Activated CD4-positive, alpha-beta T cell treated with anti-CD3 and anti-CD28 coated beads, Interleukin-2, amount 50 U/mL, for 24 hours (primary cell): Measurements from ENCODE around the gene CAMKMT.
"Not testable (repeated sequence)": the region's sequence is repeated elsewhere in the genome, so short reads cannot be mapped to it uniquely, and the experiment has no call there.

Experiments
- DNase-seq, 2 donors: peaks; one replicate each; pipeline ENCODE4 v3.0.0-alpha.2; 2020; ENCODE audit warnings: low read depth in 1 of 2, low spot score in 1 of 2

The CAMKMT gene

DNA sequence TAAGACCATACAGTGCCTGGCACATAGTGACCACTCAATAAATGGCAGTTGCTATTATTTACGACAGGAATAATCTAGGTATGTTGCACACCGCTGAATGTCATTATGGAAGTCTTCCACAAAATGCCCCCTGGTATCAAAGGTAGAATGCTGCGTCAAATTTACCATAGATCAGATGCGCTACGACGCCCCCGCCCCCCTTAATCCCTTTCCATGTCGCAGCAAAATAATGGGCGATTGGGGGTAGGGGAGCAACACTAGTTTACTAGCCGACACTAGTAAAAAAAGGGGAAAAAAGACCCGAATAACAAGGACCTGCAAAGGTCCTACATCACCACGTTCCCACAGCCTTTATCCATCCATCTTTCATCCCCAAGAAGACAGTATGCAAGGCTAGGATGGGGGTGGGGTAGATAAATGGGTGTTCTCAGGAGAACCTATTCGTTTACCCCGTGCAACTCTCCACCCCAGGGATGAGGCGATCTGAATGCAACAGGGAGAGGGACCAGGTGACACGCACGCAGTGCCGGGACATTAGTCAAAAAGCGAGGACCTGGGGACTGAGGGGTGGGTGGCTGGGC, 908 bp upstream of the CAMKMT start:
- DNase-seq, result no peak

- peak in 1 of 2 donors; percentile 13 for DNase-seq
Observed at GRCh38 chr2:44362207-44363015, 664 bp downstream of the CAMKMT start.

DNA sequence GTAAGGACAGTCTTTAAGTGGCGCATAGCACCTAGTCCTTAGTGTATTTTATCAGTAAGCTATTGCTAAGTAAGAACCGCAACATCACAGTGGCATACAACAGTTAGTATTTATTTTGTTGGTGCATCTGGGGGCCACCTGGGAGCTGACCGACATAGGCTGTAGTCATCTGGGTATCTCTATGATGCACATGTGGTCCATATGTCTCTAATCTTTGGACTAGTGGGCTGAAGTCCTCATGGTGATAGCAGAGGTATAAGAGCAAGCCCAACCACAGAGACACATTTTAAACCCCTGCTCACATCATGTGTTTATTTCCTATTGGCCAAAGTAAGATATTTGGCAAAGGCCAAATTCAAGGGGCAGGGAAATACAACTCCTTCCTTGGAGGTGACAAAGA, 2.9 kb downstream of the CAMKMT start:
- no peak for DNase-seq

DNA sequence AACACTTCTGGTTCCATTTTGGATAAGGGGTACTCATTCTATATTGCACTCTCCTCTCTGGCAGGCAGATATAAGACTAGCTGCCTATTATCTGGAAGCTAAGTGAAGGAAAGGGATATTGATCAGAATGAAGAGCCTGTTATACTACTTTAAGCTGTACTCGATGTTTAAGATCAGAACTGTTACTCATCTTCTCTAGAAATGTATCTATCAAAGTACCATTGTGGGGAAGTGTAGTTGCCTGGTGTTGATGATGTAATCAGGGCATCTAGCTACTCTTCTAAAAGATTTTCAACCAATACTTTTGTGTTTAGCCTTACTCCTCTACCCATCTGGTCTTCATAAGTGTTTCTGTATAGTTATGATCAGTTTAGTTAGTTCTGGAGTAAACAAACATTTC, 5.8 kb downstream of the CAMKMT start:
- no peak for DNase-seq

DNA sequence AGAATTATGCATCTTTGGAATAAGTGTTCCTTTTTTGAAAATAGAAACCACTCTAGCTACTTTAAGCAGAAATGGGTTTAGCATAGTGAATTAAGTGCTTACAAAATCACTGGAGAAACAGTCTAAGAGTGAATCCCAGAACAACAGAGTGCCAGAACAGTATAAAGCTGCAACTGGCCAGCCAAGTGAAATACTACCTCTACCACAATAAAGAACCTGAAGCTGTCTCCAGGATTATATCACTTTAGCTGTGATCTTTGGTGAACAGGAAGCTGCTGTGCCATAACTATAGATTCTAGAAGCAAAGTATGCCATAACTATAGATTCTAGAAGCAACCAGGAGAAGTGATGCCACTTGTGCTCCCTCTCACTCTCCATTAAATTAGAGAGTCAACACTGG, 7.6 kb downstream of the CAMKMT start:
- DNase-seq, result no peak

DNA sequence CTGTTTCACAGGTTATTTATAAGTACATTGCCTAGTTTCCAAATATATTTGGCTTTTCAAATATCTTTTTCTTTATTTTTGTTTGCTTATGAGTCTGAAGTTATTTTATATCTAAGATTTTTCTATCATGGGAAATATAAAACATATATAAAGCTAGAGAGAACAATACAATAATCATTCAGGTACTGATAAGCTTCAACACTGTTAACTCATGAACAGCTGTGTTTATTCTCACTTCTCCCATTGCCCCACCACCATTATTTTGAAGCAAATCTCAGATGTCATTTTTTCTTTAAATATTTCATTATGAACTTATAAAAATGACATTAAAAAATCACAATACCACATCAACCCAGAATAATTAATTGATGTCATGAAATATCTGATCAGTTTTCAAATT, 9.7 kb downstream of the CAMKMT start:
- DNase-seq, result no peak

- DNase-seq, result no peak
Observed at GRCh38 chr2:44372246-44372645, 10.5 kb downstream of the CAMKMT start.

DNA sequence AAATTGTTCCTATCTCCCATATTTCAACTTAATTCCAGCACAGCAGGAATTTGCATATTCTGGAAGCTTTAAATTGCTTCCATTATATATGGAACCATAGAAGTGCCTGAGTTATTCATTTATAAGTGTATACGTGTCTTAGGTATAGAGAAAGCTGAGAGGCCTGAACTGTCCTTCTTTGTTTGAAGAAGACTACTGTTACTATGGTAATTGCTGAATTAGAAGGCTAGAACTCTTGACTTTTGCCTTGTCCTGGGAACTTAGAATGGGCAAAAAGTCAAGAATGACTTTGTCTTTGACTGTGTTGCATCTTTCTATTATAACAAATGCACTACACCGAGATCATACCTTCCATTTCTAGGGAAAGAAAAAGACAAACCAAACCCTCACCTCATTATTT, 15.7 kb downstream of the CAMKMT start:
- DNase-seq, result no peak

- DNase-seq, result not testable (repeated sequence)
Observed at GRCh38 chr2:44385226-44385625, 23.5 kb downstream of the CAMKMT start.

DNA sequence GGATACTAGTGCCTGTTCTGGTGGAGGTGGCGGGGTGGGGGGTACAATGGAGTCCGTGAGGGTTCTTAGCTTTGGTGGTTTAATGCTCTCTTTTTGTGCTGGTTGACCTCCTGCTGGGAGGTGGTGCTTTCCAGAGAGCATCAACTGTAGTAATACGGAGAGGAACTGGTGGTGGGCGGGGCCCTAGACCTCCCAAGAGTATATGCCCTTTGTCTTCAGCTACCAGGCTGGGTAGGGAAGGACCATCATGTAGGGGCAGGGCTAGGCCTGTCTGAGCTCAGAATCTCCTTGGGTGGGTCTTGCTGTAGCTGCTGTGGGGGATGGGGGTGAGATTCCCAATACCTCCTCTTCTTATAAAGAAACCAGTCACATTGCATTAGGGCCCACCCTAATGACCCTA, 27.1 kb downstream of the CAMKMT start:
- DNase-seq, result no peak

DNA sequence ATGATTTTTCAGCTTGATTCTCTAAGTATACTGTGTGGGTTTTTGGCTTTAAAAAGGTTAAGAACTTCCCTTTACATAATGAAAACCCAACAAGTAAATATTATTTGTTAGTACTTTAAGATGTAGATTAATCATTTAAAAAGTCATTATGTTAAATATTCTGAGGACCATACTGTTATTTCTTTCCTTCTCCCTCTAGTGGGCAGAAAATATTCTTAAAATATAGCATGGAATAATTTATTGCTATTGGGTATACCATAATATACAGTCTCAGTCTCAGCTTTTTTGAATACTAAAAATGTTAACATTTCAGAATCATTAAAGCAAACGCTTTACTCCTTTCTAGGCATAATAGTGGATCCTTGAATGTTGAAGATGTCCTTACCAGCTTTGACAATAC, 28.1 kb downstream of the CAMKMT start:
- no peak for DNase-seq

- peak; percentile 6 to 20 for DNase-seq
Observed at GRCh38 chr2:44392338-44392943, 30.7 kb downstream of the CAMKMT start.

GRCh38 chr2:44397447-44398175, 35.9 kb downstream of the CAMKMT start:
- DNase-seq, result no peak

DNA sequence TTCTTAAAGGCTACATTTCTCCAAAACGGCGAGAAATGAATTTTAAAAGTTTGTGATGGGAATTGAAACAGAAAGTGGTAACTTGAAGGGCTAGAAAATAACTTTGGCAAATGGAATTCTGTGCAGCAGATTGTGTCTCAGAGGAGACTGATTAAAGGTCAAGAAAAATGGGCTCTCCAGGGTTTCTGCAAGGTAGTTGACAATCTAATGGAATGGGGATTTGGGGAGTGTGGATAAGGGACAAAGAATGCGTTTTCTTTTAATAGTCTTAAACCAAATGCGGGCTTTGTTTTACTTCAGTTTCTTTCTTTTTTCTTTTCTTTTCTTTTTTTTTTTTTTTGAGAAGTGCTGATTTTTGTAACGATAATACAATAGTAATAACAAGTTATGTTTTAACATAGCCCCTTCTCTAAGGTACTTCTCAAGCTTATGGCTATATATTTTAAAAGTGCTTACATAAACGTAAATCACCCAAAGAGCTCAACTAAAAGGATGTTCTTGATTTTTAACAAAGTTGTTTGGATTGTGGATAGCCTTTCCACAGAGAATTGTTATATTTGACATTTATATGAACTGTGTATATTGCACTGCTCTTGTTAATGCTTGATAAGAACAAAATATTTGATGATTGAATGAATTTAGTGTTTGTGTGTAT, 36.6 kb downstream of the CAMKMT start:
- no peak for DNase-seq

- DNase-seq, result no peak
Observed at GRCh38 chr2:44420725-44421124, 59.0 kb downstream of the CAMKMT start.

GRCh38 chr2:44424211-44424610, 62.5 kb downstream of the CAMKMT start:
- no peak for DNase-seq

- DNase-seq, result no peak
Observed at GRCh38 chr2:44429034-44429433, 67.3 kb downstream of the CAMKMT start.

- no peak for DNase-seq
Observed at GRCh38 chr2:44430342-44430741, 68.6 kb downstream of the CAMKMT start.

DNA sequence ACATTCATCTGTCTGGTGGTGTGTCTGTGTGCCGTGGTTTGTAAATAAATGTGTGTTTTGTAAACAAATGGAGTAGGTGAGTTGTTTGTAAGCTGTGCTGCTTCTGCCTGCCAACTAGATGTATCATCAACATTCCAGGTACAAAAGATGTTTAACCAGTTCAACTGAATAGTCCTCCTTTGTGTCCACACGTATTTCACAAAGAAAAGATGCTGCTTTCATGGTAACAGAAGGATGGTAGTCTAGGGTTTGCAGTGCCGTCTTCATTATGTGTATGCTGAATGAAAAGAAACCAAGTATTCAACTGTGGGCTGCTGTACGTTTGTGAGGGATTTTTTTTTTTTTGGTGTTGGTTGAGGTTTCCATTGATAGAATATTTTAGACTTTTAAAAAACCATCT, 72.1 kb downstream of the CAMKMT start:
- no peak for DNase-seq

GRCh38 chr2:44441200-44441599, 79.5 kb downstream of the CAMKMT start:
- DNase-seq, result no peak

DNA sequence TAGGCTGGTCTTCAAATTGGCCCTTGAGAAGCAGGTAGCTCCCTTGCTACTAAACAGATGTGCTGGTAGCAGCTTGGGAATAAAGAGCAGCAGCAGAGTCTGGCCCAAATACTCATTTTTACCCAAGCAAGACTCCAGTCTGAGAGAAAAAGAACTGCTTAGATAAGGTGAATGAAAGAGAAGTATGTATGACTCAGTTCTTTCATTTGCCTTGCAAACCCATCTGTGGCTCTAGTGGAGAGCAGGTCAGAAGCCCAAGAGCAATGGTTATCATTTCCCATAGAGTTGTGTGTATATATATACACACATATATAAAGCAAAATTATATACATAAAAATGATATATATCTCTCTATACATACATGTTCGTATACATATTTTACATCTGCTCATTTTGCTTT, 80.3 kb downstream of the CAMKMT start:
- DNase-seq, result no peak
